ENCODE results near the gene LMF1. TPM values are rescaled to one million over a fixed set of nuclear protein-coding genes. Genes with fewer than 3 reads are reported as not detected.

The LMF1 gene
- total and polyA plus RNA-seq, 2 donors from 2014 or later, result 15.4 to 28.6 TPM

- Histone ChIP-seq H3K27me3 (ENCODE audit: control insufficient read depth, insufficient read depth, low read length) (no peaks in the 10 kb centered on the region), H3K4me1 (ENCODE audit: control insufficient read depth in 2 of 3, insufficient read depth in 2 of 3, low read depth in 1 of 3, low read length in 3 of 3) (no peaks in the 10 kb centered on the region), H3K27ac (ENCODE audit: low read depth in 2 of 2, low read length in 2 of 2) (no peak overlapping the region), H3K36me3 (ENCODE audit: control insufficient read depth in 2 of 3, insufficient read depth in 3 of 3, low read length in 3 of 3) (peaks cover 0 to 7% (median 0%) of the 10 kb centered on the region in 3 donors), H3K4me3 (ENCODE audit: low read length in 3 of 3) (no peak overlapping the region), H3K9ac (ENCODE audit: low read length in 3 of 3) (no peak overlapping the region), H3K9me3 (ENCODE audit: control insufficient read depth in 2 of 3, insufficient read depth in 1 of 3, low read length in 3 of 3) (peaks cover 0 to 25% (median 5%) of the 10 kb centered on the region in 3 donors)
- peak in 1 of 5 donors; percentile 50 for DNase-seq
- TF ChIP-seq CTCF (IDR thresholded peaks at IDR 0.05; ENCODE audit: borderline replicate concordance, extremely low read depth, insufficient read depth), result no peak
- FAIRE-seq, result no peak
- intact Hi-C loops (cut with DNase I), result no loop called here
Observed at GRCh38 chr16:886084-886543, 84.7 kb downstream of the LMF1 start.

GRCh38 chr16:885391-885790 lies 85.4 kb downstream of the LMF1 start:
- Histone ChIP-seq H3K4me3 (ENCODE audit: low read length in 3 of 3) (no peak overlapping the region), H3K27ac (ENCODE audit: low read depth in 2 of 2, low read length in 2 of 2) (no peak overlapping the region), H3K9me3 (ENCODE audit: control insufficient read depth in 2 of 3, insufficient read depth in 1 of 3, low read length in 3 of 3) (peaks cover 0 to 25% (median 5%) of the 10 kb centered on the region in 3 donors), H3K9ac (ENCODE audit: low read length in 3 of 3) (no peak overlapping the region), H3K27me3 (ENCODE audit: control insufficient read depth, insufficient read depth, low read length) (no peaks in the 10 kb centered on the region), H3K36me3 (ENCODE audit: control insufficient read depth in 2 of 3, insufficient read depth in 3 of 3, low read length in 3 of 3) (peaks cover 0 to 7% (median 0%) of the 10 kb centered on the region in 3 donors), H3K4me1 (ENCODE audit: control insufficient read depth in 2 of 3, insufficient read depth in 2 of 3, low read depth in 1 of 3, low read length in 3 of 3) (no peaks in the 10 kb centered on the region)
- intact Hi-C loops (cut with DNase I), result no loop called here
- no peak for TF ChIP-seq CTCF (IDR thresholded peaks at IDR 0.05; ENCODE audit: borderline replicate concordance, extremely low read depth, insufficient read depth)
- no peak for DNase-seq
- FAIRE-seq, result no peak

DNA sequence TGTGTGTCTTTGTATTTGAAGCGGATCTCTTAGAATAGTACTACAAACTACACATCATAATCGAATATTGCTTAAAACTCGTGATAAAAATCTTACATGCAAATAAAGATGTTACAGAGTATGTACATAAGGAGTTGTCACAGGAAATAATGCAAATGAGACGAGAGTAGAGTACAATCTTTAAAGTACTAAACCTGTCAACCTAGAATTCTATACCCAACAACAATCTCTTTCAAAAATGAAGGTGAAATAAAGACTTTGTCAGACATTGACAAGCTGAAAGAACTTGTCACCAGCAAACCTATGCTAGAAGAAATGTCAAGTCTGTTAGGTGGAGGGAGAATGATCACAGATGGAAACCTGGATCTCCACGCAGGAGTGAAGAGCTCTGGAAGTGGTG lies 86.6 kb downstream of the LMF1 start:
- H3K27ac ChIP-seq (ENCODE audit: low read depth in 2 of 2, low read length in 2 of 2), result no peak overlapping the region
- peaks cover 0 to 25% (median 5%) of the 10 kb centered on the region in 3 donors for H3K9me3 ChIP-seq (ENCODE audit: control insufficient read depth in 2 of 3, insufficient read depth in 1 of 3, low read length in 3 of 3)
- H3K27me3 ChIP-seq (ENCODE audit: control insufficient read depth, insufficient read depth, low read length), result no peaks in the 10 kb centered on the region
- no peak for TF ChIP-seq CTCF (IDR thresholded peaks at IDR 0.05; ENCODE audit: borderline replicate concordance, extremely low read depth, insufficient read depth)
- no peak overlapping the region for H3K9ac ChIP-seq (ENCODE audit: low read length in 3 of 3)
- intact Hi-C loops (cut with DNase I), result no loop called here
- H3K4me3 ChIP-seq (ENCODE audit: low read length in 3 of 3), result no peak overlapping the region
- FAIRE-seq (no peak), DNase-seq (no peak)
- no peaks in the 10 kb centered on the region for H3K4me1 ChIP-seq (ENCODE audit: control insufficient read depth in 2 of 3, insufficient read depth in 2 of 3, low read depth in 1 of 3, low read length in 3 of 3)
- peaks cover 0 to 7% (median 0%) of the 10 kb centered on the region in 3 donors for H3K36me3 ChIP-seq (ENCODE audit: control insufficient read depth in 2 of 3, insufficient read depth in 3 of 3, low read length in 3 of 3)

DNA sequence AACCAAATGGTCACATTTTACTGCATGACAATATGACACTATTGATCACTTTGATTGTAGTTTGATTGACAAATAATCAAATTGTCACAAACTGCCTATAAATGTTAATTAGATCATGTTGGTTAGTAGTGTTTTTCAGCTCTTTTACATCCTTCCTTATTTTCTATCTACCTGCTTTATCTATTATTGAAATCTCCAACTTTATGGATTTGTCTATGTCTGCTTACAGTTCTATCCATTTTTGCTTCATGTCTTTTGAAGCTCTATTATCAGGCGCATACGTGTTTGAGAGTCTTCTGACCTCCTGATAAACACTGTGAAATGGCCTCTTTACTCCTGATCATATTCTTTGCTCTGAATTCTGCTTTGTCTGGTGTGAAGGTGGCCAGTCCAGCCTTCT lies 87.0 kb downstream of the LMF1 start:
- Histone ChIP-seq H3K36me3 (ENCODE audit: control insufficient read depth in 2 of 3, insufficient read depth in 3 of 3, low read length in 3 of 3) (peaks cover 0 to 7% (median 0%) of the 10 kb centered on the region in 3 donors), H3K27me3 (ENCODE audit: control insufficient read depth, insufficient read depth, low read length) (no peaks in the 10 kb centered on the region), H3K4me3 (ENCODE audit: low read length in 3 of 3) (no peak overlapping the region), H3K4me1 (ENCODE audit: control insufficient read depth in 2 of 3, insufficient read depth in 2 of 3, low read depth in 1 of 3, low read length in 3 of 3) (no peaks in the 10 kb centered on the region), H3K27ac (ENCODE audit: low read depth in 2 of 2, low read length in 2 of 2) (no peak overlapping the region), H3K9ac (ENCODE audit: low read length in 3 of 3) (no peak overlapping the region), H3K9me3 (ENCODE audit: control insufficient read depth in 2 of 3, insufficient read depth in 1 of 3, low read length in 3 of 3) (peaks cover 0 to 25% (median 5%) of the 10 kb centered on the region in 3 donors)
- FAIRE-seq (no peak), DNase-seq (no peak)
- intact Hi-C loops (cut with DNase I), result no loop called here
- TF ChIP-seq CTCF (IDR thresholded peaks at IDR 0.05; ENCODE audit: borderline replicate concordance, extremely low read depth, insufficient read depth), result no peak

All from kidney (tissue), 14 donors.